HG02981 (cell line): ENCODE measurements around the gene CDC42BPA.
"Not testable (repeated sequence)": the region's sequence is repeated elsewhere in the genome, so short reads cannot be mapped to it uniquely, and the experiment has no call there.

Source experiments
- ATAC-seq: cut with Tn5 transposase; IDR thresholded peaks from one replicate; pipeline ENCODE4 v1.9.1; 2021; ENCODE audit warnings: mild to moderate bottlenecking, moderate library complexity; ENCODE audit not compliant: unreplicated experiment

Gene CDC42BPA

GRCh38 chr1:227265891-227266290 lies 52.4 kb downstream of the CDC42BPA start:
- no peak for ATAC-seq

DNA sequence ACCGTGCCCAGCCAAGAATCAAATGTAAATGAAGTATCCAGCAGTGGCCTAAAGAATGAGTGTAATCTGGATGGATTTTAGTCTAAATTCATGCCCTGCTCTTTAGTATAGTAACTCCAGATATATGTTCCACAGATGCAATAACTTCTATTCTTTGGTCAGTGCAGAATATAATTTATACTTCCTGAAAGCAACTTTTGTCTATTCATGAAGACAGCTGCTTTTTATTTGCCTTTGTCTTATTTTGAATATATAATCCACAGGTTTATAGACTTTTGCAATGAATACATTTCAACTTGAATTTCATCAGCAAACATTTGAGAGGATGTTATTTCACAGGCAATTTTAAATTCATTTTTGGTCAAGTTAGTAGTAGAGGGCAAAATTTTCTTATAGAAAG lies 54.4 kb downstream of the CDC42BPA start:
- ATAC-seq, result no peak

DNA sequence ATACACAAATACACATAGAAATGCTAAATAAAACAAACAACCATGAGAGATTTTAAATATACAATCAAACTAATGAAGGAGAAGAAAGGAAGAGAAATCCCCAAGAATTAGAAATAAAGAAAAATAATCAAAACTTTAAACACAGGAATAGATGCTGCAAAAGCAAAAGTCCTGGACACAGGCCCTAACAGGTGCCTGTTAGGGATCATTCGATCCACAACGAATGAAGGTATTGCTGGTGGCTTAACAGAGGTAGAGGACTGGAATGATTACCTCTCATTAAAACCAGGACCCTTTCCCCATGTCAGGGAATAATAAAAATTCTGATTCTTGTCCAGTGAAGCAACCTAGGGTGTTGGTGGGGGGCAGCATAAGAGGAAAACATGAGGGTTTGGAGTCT lies 56.8 kb downstream of the CDC42BPA start:
- no peak for ATAC-seq

DNA sequence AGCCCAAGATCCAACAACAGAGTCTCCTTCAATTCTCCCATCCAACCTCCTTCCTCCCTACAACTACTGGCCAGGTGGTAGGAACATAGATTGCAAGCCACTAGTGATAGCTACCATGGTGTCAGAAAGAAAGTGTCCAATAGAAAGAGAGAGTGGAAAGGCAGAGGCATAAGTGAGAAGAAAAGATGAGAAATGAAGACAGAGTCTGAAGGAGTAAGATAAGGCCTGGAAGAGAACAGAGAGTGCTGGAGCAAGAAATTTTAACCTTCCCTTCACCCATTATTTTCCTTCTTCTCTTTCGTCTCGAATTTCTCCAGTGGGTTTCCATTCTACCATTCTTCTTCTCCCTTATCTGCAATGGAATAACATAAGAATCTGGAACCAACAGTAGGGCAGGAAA lies 57.9 kb downstream of the CDC42BPA start:
- no peak for ATAC-seq

DNA sequence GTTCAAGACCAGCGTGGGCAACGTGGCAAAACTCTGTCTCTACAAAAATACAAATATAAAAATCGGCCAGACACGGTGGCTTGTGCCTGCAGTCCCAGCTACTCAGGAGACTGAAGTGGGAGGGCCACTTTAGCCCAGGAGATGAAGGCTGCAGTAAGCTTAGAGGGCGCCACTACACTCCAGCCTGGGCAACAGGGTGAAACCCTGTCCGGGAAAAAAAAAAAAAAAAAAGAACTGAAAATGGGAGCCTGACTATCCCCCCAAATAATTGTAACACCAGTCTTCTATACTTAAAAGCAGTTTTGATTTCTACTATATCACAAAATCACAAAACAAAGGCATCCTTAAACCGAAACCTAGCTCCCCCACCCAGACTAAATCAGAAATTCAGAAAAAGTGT lies 60.3 kb downstream of the CDC42BPA start:
- no peak for ATAC-seq

GRCh38 chr1:227255086-227255732 lies 63.1 kb downstream of the CDC42BPA start:
- ATAC-seq, result no peak

GRCh38 chr1:227253065-227253464 lies 65.2 kb downstream of the CDC42BPA start:
- no peak for ATAC-seq

- no peak for ATAC-seq
These were observed 72.5 kb downstream of the CDC42BPA start for GRCh38 chr1:227245613-227246320.

DNA sequence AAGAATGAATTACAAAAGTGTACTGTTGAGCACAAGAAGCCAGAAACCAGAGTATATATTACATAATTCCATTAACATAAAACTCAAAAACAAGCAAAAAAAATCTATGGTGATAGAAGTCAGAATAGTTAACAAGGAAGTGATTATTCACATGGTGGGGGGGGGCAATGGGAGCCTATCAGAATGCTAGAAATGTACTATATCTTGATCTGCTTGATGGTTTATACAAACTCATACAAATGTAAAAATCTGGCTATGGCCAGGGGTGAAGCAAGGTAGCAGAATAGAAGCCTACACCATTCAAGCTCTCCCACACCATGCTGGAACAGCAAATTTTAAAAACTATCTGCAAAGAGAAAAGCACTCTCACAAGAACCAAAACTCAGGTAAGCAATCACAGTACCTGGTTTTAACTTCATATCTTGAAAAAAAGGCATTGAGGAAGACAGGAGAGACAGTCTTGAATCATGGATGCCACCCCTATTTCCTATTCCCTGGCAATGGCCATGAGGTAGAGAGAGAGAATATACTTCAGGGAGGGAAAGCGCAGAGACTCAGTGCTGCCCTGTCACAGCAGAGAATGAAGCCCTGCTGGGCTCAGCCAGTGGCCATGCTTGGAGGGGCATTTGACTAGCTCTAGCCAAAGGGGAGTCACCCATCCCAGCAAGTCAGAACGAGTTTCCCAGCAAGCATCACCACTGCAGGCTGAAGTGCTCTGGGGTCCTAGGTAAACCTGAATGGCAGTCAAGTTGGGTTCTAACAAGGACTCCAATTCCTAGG lies 73.8 kb downstream of the CDC42BPA start:
- no peak for ATAC-seq

- ATAC-seq, result no peak
These were observed 75.2 kb downstream of the CDC42BPA start for GRCh38 chr1:227242811-227243682.

DNA sequence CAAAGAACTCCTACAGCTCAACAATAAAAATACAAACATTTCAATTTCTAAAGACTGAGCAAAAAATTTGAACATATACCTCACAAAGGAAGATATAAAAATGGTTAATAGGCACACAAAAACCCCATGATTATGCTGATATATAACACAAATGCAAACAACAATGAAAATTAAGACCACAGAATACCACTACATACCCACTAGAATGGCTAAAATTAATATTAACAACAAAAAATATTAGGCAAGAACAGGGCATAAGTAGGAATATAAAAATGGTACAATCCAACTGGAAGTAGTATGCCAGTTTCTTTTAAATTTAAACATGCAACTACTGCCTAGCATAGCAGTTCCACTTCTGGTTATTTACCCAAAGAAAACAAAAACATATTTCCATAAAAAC lies 77.3 kb downstream of the CDC42BPA start:
- ATAC-seq, result no peak

DNA sequence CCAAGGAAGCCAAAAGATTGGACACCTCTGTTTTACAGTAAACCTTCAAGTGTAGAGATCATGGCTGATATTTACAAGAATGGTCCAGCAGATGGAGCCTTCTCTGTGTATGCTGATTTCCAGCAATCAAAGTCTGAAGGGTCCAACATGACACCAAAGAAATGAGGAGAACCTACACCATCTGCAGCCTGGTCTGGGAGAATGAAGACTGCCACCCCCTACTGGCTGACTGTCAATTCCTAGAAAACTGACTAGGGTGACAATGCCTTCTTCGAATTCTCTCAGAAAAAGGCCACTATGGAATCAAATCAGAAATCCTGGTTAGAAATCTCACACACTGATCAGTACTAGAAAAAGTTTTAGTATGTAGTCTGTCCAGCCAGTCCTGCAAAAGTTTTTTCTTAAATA lies 83.3 kb downstream of the CDC42BPA start:
- ATAC-seq, result no peak

GRCh38 chr1:227231128-227231527 lies 87.2 kb downstream of the CDC42BPA start:
- ATAC-seq, result not testable (repeated sequence)

GRCh38 chr1:227228201-227228600 lies 90.1 kb downstream of the CDC42BPA start:
- no peak for ATAC-seq

DNA sequence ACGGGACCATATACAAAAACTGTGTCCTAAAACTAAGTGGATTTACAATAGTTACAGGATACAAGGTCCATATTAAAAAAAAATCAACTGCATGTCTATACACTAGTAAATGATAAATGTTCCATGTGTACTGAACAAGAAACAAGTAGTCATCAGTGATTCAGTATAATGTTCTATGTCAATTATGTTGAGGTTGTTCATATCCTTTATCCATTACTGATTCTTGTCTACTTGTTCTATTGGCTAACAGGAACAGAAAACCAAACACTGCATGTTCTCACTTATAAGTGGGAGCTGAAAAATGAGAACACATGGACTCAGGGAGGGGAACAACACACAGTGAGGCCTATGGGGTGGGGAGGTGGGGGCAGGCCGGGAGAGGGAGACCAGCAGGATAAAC lies 90.5 kb downstream of the CDC42BPA start:
- no peak for ATAC-seq

GRCh38 chr1:227225715-227226346 lies 92.5 kb downstream of the CDC42BPA start:
- no peak for ATAC-seq

DNA sequence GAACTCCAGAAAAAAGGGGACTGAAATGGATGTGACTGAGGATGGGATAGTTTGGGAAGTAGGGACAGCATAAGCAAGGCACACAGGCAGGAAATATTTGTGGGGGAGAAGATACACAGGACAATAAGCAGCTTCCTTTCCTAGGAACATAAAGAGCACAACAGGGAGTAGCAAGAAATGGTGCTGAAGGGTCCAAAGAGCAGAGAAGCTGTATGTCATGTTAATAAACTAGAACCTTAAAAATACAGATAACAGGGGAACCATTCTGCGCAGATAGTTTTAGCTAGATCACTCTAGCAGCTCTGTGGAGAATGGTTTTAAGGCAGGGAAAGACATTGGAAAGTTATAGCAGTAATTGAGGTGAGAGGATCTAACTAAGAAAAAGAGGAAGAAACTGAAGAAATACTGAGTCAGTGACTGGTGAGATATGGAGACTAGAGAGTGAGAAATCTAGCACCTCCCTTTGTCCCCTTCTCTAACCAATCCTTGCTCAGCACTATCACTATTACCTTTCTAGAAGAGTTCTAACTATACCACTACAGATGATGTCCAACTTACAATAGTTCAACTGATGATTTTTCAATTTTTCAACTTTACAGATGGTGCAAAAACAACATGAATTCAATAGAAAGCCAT lies 95.0 kb downstream of the CDC42BPA start:
- ATAC-seq, result no peak

DNA sequence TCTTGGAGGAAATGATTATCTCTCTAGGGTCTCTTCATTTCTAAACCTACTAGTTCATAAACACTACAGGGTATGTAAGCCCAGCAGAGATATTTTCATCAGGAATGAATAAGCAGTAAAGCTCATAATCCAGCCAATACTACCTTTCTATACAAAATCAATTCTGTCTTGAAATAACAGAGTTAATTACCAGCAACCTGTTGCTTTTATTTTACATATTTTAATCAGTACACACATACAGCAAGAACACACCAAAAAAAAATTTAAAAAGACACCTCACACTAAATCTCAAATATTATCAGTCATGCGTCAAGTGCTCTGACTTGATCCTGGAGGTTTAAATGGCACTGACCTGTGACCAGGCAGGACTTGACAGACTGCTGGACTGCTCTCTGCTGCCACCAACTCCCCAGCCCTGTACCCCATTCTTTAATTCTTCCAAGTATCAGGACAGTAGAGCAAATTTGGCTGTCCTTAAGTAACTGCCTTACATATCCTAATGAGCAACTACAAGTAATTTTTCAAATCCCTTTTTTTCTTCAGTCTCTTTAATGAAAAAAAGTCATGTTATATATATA lies 98.5 kb downstream of the CDC42BPA start:
- ATAC-seq, result no peak

- no peak for ATAC-seq
These were observed 99.3 kb downstream of the CDC42BPA start for GRCh38 chr1:227218870-227219573.
